Astrocyte (in vitro differentiated cells and primary cell): ENCODE data around the gene EPO. TPM values are rescaled to one million over a fixed set of nuclear protein-coding genes. Genes with fewer than 3 reads are reported as not detected.

Source experiments
- DNase-seq: peaks from one replicate; pipeline ENCODE4 v3.0.0-alpha.2; 2010; ENCODE audit warnings: low read depth
- FAIRE-seq: peaks from 2 replicates; lab custom pipeline; 2011; peaks lifted over from hg19 to GRCh38; lab: Jason Lieb, UNC
- H2AFZ ChIP-seq: 2 replicates; pipeline ENCODE4 v1.6.0; 2012; ENCODE audit warnings: low read depth, low read length, inconsistent platforms
- H3K27ac ChIP-seq: 2 replicates; pipeline ENCODE4 v1.5.1; 2011; ENCODE audit warnings: low read depth, low read length, inconsistent platforms
- H3K27me3 ChIP-seq: 2 replicates; pipeline ENCODE4 v1.6.0; 2011; ENCODE audit warnings: low read length, inconsistent platforms; ENCODE audit not compliant: insufficient read depth
- H3K36me3 ChIP-seq: 2 replicates; pipeline ENCODE4 v1.5.1; 2011; ENCODE audit warnings: low read length, inconsistent platforms; ENCODE audit not compliant: insufficient read depth
- H3K4me1 ChIP-seq: 2 replicates; pipeline ENCODE4 v1.5.1; 2011; ENCODE audit warnings: low read length, inconsistent platforms; ENCODE audit not compliant: insufficient read depth
- H3K4me2 ChIP-seq: 2 replicates; pipeline ENCODE4 v1.6.0; 2012; ENCODE audit warnings: low read length, inconsistent platforms
- H3K4me3 ChIP-seq: 2 replicates; pipeline ENCODE4 v1.5.1; 2011; ENCODE audit warnings: low read depth, mild to moderate bottlenecking, low read length, inconsistent platforms; ENCODE audit not compliant: insufficient read depth
- H3K79me2 ChIP-seq: 2 replicates; pipeline ENCODE4 v1.6.0; 2012; ENCODE audit warnings: mild to moderate bottlenecking, low read length, inconsistent platforms; ENCODE audit not compliant: insufficient read depth
- H3K9ac ChIP-seq: 2 replicates; pipeline ENCODE4 v1.6.0; 2012; ENCODE audit warnings: mild to moderate bottlenecking, low read length, inconsistent platforms
- H3K9me3 ChIP-seq: 2 replicates; pipeline ENCODE4 v1.5.1; 2012; ENCODE audit warnings: low read depth, mild to moderate bottlenecking, low read length, inconsistent platforms; ENCODE audit not compliant: insufficient read depth
- H4K20me1 ChIP-seq: 2 replicates; pipeline ENCODE4 v1.6.0; 2012; ENCODE audit warnings: low read length, inconsistent platforms; ENCODE audit not compliant: insufficient read depth
- H3K27ac Mint-ChIP-seq: one replicate; pipeline ENCODE4 v1.8.0; 2021; ENCODE audit warnings: mild to moderate bottlenecking, mixed read lengths; ENCODE audit not compliant: unreplicated experiment
- H3K27me3 Mint-ChIP-seq: one replicate; pipeline ENCODE4 v1.8.0; 2021; ENCODE audit warnings: low read depth, mixed read lengths; ENCODE audit not compliant: unreplicated experiment
- H3K36me3 Mint-ChIP-seq: one replicate; pipeline ENCODE4 v1.8.0; 2021; ENCODE audit warnings: low read depth, mixed read lengths; ENCODE audit not compliant: unreplicated experiment
- H3K4me1 Mint-ChIP-seq: one replicate; pipeline ENCODE4 v1.8.0; 2021; ENCODE audit warnings: low read depth, mixed read lengths; ENCODE audit not compliant: unreplicated experiment
- H3K4me3 Mint-ChIP-seq: one replicate; pipeline ENCODE4 v1.8.0; 2021; ENCODE audit warnings: mild to moderate bottlenecking, moderate library complexity, mixed read lengths; ENCODE audit not compliant: unreplicated experiment
- H3K9me3 Mint-ChIP-seq: one replicate; pipeline ENCODE4 v1.8.0; 2021; ENCODE audit warnings: mild to moderate bottlenecking, mixed read lengths; ENCODE audit not compliant: unreplicated experiment
- CTCF ChIP-seq: IDR thresholded peaks from 2 replicates; pipeline ENCODE4 v1.5.1; 2011; ENCODE audit warnings: low read depth, mild to moderate bottlenecking, inconsistent platforms, low read length, moderate library complexity; ENCODE audit not compliant: insufficient read depth
- EZH2 ChIP-seq: IDR thresholded peaks from 2 replicates; pipeline ENCODE4 v1.6.1; 2012; ENCODE audit warnings: mild to moderate bottlenecking, low read length, inconsistent platforms; ENCODE audit not compliant: insufficient read depth
- total RNA-seq: library from RNA; stranded (reverse); gene quantifications from 2 replicates; pipeline ENCODE4 v1.2.1, GENCODE V29; 2021

Gene EPO
- total RNA-seq, 1 donor from 2014 or later: not detected

- DNase-seq (no peak), FAIRE-seq (no peak)
- Histone ChIP-seq H3K27ac (no peak overlapping the region), H3K4me3 (no peak overlapping the region), H4K20me1 (peaks cover 64% of the 10 kb centered on the region), H3K9ac (no peak overlapping the region), H3K79me2 (peaks cover 40% of the 10 kb centered on the region), H3K27me3 (no peaks in the 10 kb centered on the region), H3K4me2 (no peak overlapping the region), H3K9me3 (no peaks in the 10 kb centered on the region), H2AFZ (no peak overlapping the region), H3K36me3 (peaks cover 2% of the 10 kb centered on the region), H3K4me1 (peaks cover 12% of the 10 kb centered on the region)
- no peak overlapping the region for H3K4me3 Mint-ChIP-seq
- no peak overlapping the region for H3K27ac Mint-ChIP-seq
- TF ChIP-seq CTCF (no peak), EZH2 (no peak)
- no peaks in the 10 kb centered on the region for H3K27me3 Mint-ChIP-seq
- H3K9me3 Mint-ChIP-seq: no peaks in the 10 kb centered on the region
- peaks cover 4% of the 10 kb centered on the region for H3K4me1 Mint-ChIP-seq
- H3K36me3 Mint-ChIP-seq: peaks cover 9% of the 10 kb centered on the region
Observed at GRCh38 chr7:100679129-100679926, 40.9 kb upstream of the EPO start.

GRCh38 chr7:100679927-100680575 lies 40.2 kb upstream of the EPO start:
- no peak overlapping the region for H3K4me2 ChIP-seq
- Mint-ChIP-seq H3K27ac (no peak overlapping the region), H3K9me3 (no peaks in the 10 kb centered on the region), H3K27me3 (no peaks in the 10 kb centered on the region), H3K36me3 (peaks cover 9% of the 10 kb centered on the region), H3K4me3 (peak overlapping the region; percentile 10), H3K4me1 (peaks cover 4% of the 10 kb centered on the region)
- DNase-seq (no peak), FAIRE-seq (no peak)
- H2AFZ ChIP-seq: no peak overlapping the region
- peaks cover 2% of the 10 kb centered on the region for H3K36me3 ChIP-seq
- H3K27ac ChIP-seq: no peak overlapping the region
- H3K27me3 ChIP-seq: no peaks in the 10 kb centered on the region
- H3K4me1 ChIP-seq: peaks cover 12% of the 10 kb centered on the region
- TF ChIP-seq CTCF (no peak), EZH2 (no peak)
- H3K79me2 ChIP-seq: peaks cover 33% of the 10 kb centered on the region
- no peaks in the 10 kb centered on the region for H3K9me3 ChIP-seq
- no peak overlapping the region for H3K9ac ChIP-seq
- no peak overlapping the region for H3K4me3 ChIP-seq
- peaks cover 59% of the 10 kb centered on the region for H4K20me1 ChIP-seq
